HG02763 (cell line): ENCODE data around the gene ROBO1.

Source experiments
- ATAC-seq: cut with Tn5 transposase; IDR thresholded peaks from one replicate; pipeline ENCODE4 v1.9.1; 2021; ENCODE audit warnings: mild to moderate bottlenecking, moderate library complexity; ENCODE audit not compliant: unreplicated experiment

Gene ROBO1

DNA sequence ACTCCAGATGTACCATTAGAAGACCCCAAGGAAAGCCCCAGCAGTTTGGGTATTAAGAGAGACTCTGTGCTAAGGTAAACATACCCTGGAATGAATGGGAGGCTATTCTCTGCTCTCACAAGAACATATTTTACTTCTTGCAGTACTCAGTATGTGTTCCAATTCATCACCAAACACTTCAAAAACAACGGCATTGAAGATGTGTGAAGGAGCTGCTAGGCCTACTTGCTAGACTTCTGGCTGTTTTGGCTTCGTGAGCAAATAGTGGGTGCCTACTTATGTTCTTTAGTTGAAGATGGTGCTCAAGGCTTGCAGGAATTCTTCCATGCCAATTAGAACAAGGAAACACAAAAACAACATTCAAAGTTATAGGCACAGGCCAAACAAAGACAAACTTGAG lies 514.5 kb downstream of the ROBO1 start:
- ATAC-seq, result no peak

GRCh38 chr3:79250746-79251145 lies 517.1 kb downstream of the ROBO1 start:
- ATAC-seq, result no peak

DNA sequence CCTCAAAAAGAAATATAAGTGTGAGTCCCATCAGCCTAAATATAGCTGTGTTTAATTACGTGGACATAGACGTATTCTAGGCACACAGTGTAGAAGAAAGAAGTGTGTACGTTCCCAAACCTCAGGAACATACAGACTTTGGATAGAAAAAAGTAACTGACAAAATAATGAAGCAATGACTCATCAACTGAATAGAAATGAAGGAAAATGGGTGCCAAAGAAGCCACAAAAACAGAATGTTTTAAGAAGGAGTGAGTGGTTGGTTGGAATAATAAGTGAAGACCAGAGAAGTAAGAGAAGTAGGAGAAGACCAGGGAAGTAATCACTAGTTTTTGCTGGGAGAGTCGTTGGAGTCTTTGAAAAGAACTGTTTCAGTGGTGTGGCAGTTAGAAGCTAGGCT lies 518.1 kb downstream of the ROBO1 start:
- no peak for ATAC-seq

DNA sequence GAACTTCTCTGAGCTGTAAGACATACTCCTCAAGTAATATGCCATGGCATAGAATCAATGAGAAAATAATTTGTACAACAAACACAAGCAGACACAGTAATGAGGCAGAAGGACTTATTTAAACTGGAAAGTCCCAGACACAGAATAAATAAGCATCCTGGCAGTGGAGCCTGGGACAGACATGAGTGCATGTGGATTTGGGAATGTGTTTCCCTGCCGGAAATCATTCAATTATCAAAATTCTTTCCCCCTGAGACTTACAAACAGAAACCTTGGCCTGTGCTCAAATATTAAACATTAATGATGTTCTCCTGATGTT lies 520.1 kb downstream of the ROBO1 start:
- ATAC-seq, result no peak

DNA sequence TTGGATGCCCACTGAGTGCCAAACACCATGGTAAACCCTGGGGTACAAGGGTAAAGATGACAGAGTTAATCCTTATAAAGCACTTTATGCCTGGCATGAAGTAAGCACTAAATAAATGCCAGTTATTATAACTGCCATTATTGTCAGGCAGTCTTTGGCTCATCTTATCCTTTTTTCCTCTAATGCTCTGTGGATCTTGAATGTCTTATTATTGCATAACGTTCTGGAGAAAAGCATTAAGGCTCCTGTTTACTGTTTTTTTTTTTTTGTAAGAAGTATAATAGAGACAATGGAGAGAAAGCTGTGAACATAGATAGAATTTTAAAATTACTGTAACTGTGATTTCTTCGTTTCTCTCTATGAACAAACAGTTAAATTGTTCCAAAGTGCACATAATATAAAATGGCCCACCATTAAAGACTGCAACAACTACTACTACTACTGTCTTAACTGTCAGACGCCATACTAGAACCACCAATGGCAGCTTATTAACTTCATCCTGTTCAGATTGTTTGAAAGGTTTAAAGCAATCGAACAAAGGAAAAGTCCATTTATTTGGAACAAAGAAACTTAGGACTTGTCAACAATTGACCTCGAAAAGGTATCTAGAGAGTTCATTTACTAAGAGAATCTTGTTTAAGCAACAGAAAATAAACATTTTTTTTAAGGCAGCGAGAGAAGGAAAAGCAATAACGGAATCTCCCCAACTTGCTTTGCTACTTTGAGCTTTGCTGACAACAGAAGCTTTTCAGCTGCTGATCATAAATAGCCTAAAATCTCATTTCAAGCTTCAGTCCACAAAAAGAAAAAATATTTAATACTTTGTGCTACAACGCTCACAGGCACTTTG lies 520.7 kb downstream of the ROBO1 start:
- no peak for ATAC-seq

- no peak for ATAC-seq
Measured at GRCh38 chr3:79245284-79246138, 522.3 kb downstream of the ROBO1 start.

GRCh38 chr3:79236496-79236895 lies 531.3 kb downstream of the ROBO1 start:
- no peak for ATAC-seq

DNA sequence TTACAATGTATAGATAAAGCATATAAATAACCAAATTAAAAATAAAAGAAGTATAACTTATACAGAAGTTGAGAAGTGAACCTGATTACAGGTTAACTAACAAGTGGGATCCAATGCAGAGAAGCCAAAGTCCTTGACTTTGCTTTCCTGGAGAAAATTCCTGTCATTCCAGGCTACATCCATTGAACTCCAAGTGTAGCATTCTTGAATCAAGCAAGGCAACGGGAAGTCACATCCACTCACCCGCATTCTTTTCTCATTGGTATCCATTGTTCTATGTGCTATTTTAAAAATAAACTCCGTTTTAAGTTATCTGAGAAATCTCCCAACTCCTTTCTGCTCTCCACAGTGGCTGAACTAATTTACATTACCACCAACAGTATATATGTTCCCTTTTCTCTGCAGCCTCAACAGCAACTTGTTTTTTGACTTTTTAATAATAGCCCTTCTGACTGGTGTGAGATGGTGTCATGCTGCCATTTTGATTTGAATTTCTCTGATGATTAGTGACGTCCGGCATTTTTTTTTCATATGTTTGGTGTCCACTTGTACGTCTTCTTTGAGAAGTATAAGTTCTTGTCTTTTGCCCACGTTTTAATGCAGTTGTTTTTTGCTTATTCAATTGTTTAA lies 534.3 kb downstream of the ROBO1 start:
- ATAC-seq, result no peak

GRCh38 chr3:79230266-79230665 lies 537.5 kb downstream of the ROBO1 start:
- ATAC-seq, result no peak

DNA sequence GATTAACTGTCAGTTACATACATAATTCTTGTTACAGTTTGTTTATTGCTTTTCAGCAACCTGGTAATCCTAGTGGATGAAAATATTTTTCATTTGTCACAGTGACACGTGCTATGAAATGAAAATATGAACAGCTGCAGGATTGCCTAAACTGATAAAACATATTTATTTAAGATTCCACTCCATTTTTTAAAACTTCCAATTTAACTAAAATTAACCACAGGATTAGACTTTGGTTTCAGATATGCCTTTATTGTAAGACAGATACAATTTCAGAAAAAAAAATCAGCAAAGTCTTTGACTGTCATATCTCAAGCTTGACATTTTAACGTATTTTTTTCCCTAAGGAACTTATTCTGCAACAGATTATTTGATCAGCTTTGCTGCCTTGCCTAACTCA lies 550.7 kb downstream of the ROBO1 start:
- no peak for ATAC-seq

DNA sequence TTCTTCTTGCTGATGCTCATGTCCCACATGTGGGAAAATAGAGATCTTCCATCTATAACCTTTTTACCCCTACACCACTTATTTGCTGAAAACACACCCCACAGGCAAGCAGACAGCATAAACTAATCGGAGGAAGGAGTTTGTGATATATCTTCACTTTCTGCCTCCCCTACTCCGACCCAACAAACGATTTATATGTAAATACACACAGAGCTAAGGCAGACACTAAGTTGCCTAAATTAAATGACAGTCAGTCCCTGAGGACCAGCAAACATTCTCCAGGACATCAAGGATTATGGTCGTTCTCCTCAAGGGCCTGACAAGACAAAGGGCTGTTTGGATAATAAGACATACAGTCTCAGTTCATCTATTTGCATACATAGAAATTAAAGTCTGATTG lies 552.5 kb downstream of the ROBO1 start:
- ATAC-seq, result no peak

DNA sequence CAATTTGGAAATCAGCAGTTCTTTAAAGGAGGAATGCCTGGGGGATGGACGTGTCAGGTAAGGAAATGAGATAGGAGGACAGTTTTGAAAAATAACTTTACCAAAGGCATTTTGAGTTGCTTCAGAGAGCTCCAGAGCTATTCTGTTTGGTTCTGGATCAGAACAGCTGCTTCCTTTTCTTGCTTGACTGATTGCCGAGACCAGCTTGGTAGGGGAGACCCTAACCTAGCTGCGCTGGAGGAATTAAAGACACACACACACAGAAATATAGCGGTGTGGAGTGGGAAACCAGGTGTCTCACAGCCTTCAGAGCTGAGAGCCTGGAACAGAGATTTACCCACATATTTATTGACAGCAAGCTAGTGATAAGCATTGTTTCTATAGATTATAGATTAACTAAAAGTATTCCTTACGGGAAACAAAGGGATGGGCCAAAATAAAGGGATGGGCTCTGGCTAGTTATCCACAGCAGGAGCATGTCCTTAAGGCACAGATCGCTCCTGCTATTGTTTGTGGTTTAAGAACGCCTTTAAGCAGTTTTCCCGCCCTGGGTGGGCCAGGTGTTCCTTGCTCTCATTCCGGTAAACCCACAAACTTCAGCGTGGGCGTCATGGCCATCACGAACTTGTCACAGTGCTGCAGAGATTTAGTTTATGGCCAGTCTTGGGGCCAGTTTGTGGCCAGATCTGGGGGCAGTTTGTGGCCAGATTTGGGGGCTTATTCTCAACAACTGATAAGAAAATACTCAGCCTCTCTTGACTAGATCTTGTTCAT lies 556.0 kb downstream of the ROBO1 start:
- no peak for ATAC-seq

- no peak for ATAC-seq
Measured at GRCh38 chr3:79204351-79204750, 563.4 kb downstream of the ROBO1 start.

DNA sequence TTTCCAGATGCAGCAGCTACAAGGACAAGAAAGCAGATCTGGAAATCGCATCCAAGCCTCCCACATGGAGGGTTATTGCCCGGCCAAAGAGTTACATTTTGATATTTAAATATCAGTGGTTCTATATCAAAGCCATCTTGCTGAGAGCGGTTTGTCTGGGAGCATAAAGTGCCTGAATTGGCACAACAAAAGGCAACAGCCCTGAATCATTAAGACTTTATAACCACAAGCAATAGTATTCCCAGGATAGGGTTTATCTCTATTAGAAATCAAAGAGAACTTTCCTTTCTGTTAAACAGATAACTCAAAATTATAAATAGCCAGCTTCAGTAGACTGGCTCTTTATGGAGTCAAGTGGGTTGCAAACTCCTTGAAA lies 564.7 kb downstream of the ROBO1 start:
- no peak for ATAC-seq

DNA sequence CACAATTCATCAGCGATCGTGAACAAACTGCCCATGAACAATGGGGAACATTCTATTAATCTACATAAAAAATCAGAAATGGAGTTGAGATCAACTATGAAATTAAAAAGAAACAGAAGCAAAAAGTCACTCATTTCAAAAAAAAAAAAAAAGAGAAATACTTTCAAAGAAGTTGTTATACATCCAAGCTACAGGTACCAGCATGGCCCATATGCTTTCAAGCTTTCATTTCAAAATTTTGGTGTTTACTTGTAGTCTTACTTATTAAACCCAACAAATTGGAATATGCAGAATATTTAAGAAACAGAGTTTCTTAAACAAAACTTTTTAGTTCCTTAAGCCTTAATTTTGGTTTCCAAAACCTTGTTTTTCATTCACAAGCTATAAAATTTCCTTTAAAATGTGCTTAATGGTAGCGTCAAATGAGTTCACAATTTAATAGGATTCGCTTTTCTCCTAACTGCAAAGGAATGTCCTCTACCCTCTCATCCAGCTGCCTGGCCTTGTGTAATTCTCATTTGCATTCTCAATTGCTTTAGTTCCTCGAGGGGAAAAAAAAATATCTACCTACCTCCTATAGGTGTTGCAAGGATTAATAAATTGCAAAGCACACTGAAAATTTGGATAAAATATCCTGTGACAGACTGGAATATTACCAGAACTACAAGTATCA lies 565.2 kb downstream of the ROBO1 start:
- ATAC-seq, result no peak

GRCh38 chr3:79200456-79200855 lies 567.3 kb downstream of the ROBO1 start:
- no peak for ATAC-seq

- no peak for ATAC-seq
Measured at GRCh38 chr3:79199966-79200365, 567.8 kb downstream of the ROBO1 start.

DNA sequence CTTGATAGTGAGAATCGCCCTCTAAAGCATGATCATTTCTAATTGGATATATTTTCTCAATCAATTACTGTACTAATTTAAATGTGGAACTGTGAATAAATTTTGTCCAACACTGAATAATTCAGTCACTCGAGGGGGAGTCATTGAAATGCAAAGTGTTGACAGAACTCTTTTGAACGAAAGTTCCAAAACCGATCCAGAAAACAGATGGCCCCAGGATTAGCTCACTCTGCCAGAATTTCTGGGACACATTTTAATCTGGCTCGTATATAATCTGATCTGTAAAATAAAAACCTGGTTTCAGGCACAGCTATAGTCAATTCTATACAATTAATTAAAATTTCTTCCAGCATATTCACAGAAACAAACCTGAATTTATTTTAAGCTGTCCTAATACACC lies 580.4 kb downstream of the ROBO1 start:
- no peak for ATAC-seq

- no peak for ATAC-seq
Measured at GRCh38 chr3:79184251-79184650, 583.5 kb downstream of the ROBO1 start.

- no peak for ATAC-seq
Measured at GRCh38 chr3:79183496-79183895, 584.3 kb downstream of the ROBO1 start.
